Vagina (tissue), 2 donors: Measurements from ENCODE around the gene ERCC4.

Source experiments
- CTCF ChIP-seq, 3 experiments: fragments of 450-650 bp in 2 of 3; fragments of 200-600 bp in 1 of 3; sonication (generic) in 1 of 3; IDR thresholded peaks; one replicate each; pipeline ENCODE4 v1.5.1; 2017 to 2019; ENCODE audit warnings: antibody characterized with exemption in 3 of 3, mild to moderate bottlenecking in 2 of 3, moderate library complexity in 2 of 3
- POLR2AphosphoS5 ChIP-seq, 2 donors: sonication (generic); formaldehyde crosslinking; IDR thresholded peaks; one replicate each; pipeline ENCODE4 v1.9.0; 2017; ENCODE audit warnings: antibody characterized with exemption in 2 of 2, mild to moderate bottlenecking in 2 of 2, low read depth in 1 of 2; ENCODE audit not compliant: insufficient read depth in 1 of 2

GRCh38 chr16:13997526-13997925 lies 77.6 kb downstream of the ERCC4 start:
- no peak for TF ChIP-seq CTCF (IDR thresholded peaks at IDR 0.05)
- TF ChIP-seq POLR2AphosphoS5 (IDR thresholded peaks at IDR 0.05; ENCODE audit: insufficient read depth in 1 of 2, low read depth in 1 of 2) = no peak
